Dermis blood vessel endothelial cell (primary cell): Measurements from ENCODE around the gene AHSG. TPM values are rescaled to one million over a fixed set of nuclear protein-coding genes. Genes with fewer than 3 reads are reported as not detected.
A peak's percentile ranks its signal among the peaks of the same experiment; 100 is the strongest.
"Not testable (repeated sequence)": the region's sequence is repeated elsewhere in the genome, so short reads cannot be mapped to it uniquely, and the experiment has no call there.

ENCODE experiments used
- DNase-seq: peaks from one replicate; pipeline ENCODE4 v3.0.0; 2010
- total RNA-seq: library from RNA; depleted of rRNA; stranded (reverse); fragments of >200 nt; gene quantifications from 2 replicates; pipeline ENCODE4 v1.2.3, GENCODE V29; 2014

The AHSG gene
- total RNA-seq = 0.05 TPM in 1 of 2 replicates, not detected in the other

- DNase-seq = no peak
Measured at GRCh38 chr3:186612721-186613636, at the start of gene AHSG. AHSG (plus strand) TSS chr3:186613060; CDS start chr3:186613142, 82 bp downstream.

- DNase-seq = no peak
Measured at GRCh38 chr3:186564586-186564985, 48.3 kb upstream of the AHSG start.

GRCh38 chr3:186566772-186567071 is 46.1 kb upstream of the AHSG start:
- no peak for DNase-seq

GRCh38 chr3:186567072-186567921 is 45.6 kb upstream of the AHSG start, which contains the start of gene TBCCD1:
TBCCD1 (minus strand) TSS chr3:186567339; CDS start chr3:186564329, 3,010 bp downstream.
- DNase-seq = peak; percentile 95

- not testable (repeated sequence) for DNase-seq
Measured at GRCh38 chr3:186569361-186569760, 43.5 kb upstream of the AHSG start.

GRCh38 chr3:186569779-186570095 is 43.1 kb upstream of the AHSG start:
- DNase-seq = no peak

GRCh38 chr3:186570096-186570940 is 42.5 kb upstream of the AHSG start, which contains the start of gene DNAJB11:
DNAJB11 (plus strand) TSS chr3:186570720; CDS start chr3:186570898, 178 bp downstream.
- peak; percentile 100 for DNase-seq

GRCh38 chr3:186570941-186571643 is 41.8 kb upstream of the AHSG start:
- peak; percentile 3 for DNase-seq

GRCh38 chr3:186571644-186572013 is 41.2 kb upstream of the AHSG start:
- DNase-seq = no peak

GRCh38 chr3:186577521-186577920 is 35.3 kb upstream of the AHSG start:
- no peak for DNase-seq

- DNase-seq = no peak
Measured at GRCh38 chr3:186580785-186581184, 32.1 kb upstream of the AHSG start.

GRCh38 chr3:186582541-186582940 is 30.3 kb upstream of the AHSG start:
- no peak for DNase-seq

GRCh38 chr3:186583831-186584230 is 29.0 kb upstream of the AHSG start:
- DNase-seq = no peak

- DNase-seq = not testable (repeated sequence)
Measured at GRCh38 chr3:186586245-186586644, 26.6 kb upstream of the AHSG start.

- no peak for DNase-seq
Measured at GRCh38 chr3:186587183-186587582, 25.7 kb upstream of the AHSG start.

- DNase-seq = no peak
Measured at GRCh38 chr3:186588632-186589031, 24.2 kb upstream of the AHSG start.

- peak; percentile 31 for DNase-seq
Measured at GRCh38 chr3:186589121-186589520, 23.7 kb upstream of the AHSG start.

GRCh38 chr3:186589856-186590579 is 22.8 kb upstream of the AHSG start:
- DNase-seq = no peak

GRCh38 chr3:186590580-186591295 is 22.1 kb upstream of the AHSG start:
- DNase-seq = no peak

- DNase-seq = no peak
Measured at GRCh38 chr3:186592682-186593081, 20.2 kb upstream of the AHSG start.

- DNase-seq = no peak
Measured at GRCh38 chr3:186593862-186594261, 19.0 kb upstream of the AHSG start.
